Lower leg skin (tissue), 3 donors: ENCODE data around the gene BRD1.

Source experiments
- CTCF ChIP-seq, 3 donors: fragments of 450-650 bp; IDR thresholded peaks; one replicate each; pipeline ENCODE4 v1.5.1; 2016; ENCODE audit warnings: antibody characterized with exemption in 3 of 3, mild to moderate bottlenecking in 3 of 3, moderate library complexity in 2 of 3
- POLR2A ChIP-seq, 2 donors: fragments of 450-650 bp; IDR thresholded peaks; one replicate each; pipeline ENCODE4 v1.6.1; 2016 to 2017; ENCODE audit warnings: antibody characterized with exemption in 2 of 2, mild to moderate bottlenecking in 1 of 2, moderate library complexity in 1 of 2

- no peak for TF ChIP-seq CTCF (IDR thresholded peaks at IDR 0.05)
- TF ChIP-seq POLR2A (IDR thresholded peaks at IDR 0.05) = no peak
Observed at GRCh38 chr22:49753276-49753890, 74.3 kb downstream of the BRD1 start.
